ENCODE data around the gene BEGAIN.

The BEGAIN gene

GRCh38 chr14:100585448-100586152 is 1.6 kb downstream of the BEGAIN start:
- H3K27ac ChIP-seq = peak overlapping the region; percentile 65; the same call in 1 of the 2 replicates
- no peak for TF ChIP-seq CTCF (conservative IDR thresholded peaks at IDR 0.05; ENCODE audit: low read depth)
- DNase-seq (ENCODE audit: low spot score) = no peak
- POLR2A ChIA-PET (ENCODE audit: low non-redundant PET) = no interaction called here
- CTCF ChIA-PET = no interaction called here

GRCh38 chr14:100584056-100585031 is 2.9 kb downstream of the BEGAIN start:
- no peak for TF ChIP-seq CTCF (conservative IDR thresholded peaks at IDR 0.05; ENCODE audit: low read depth)
- POLR2A ChIA-PET (ENCODE audit: low non-redundant PET) = no interaction called here
- CTCF ChIA-PET = interaction anchor here (0.6 kb wide), 1 partner anchor 281 kb away, joined by 3 read pairs; no protein-coding TSS in a partner anchor
- DNase-seq (ENCODE audit: low spot score) = no peak
- no peak overlapping the region for H3K27ac ChIP-seq

GRCh38 chr14:100583245-100583644 is 4.0 kb downstream of the BEGAIN start:
- TF ChIP-seq CTCF (conservative IDR thresholded peaks at IDR 0.05; ENCODE audit: low read depth) = no peak
- CTCF ChIA-PET = no interaction called here
- POLR2A ChIA-PET (ENCODE audit: low non-redundant PET) = no interaction called here
- no peak for DNase-seq (ENCODE audit: low spot score)
- H3K27ac ChIP-seq = no peak overlapping the region

- H3K27ac ChIP-seq = no peak overlapping the region
- no peak for TF ChIP-seq CTCF (conservative IDR thresholded peaks at IDR 0.05; ENCODE audit: low read depth)
- ChIA-PET CTCF (interaction anchor here (0.7 to 0.9 kb wide), 2 partner anchors 11 to 127 kb away, joined by 3 to 4 read pairs; no protein-coding TSS in a partner anchor), POLR2A (ENCODE audit: low non-redundant PET) (no interaction called here)
- no peak for DNase-seq (ENCODE audit: low spot score)
These were observed 4.6 kb downstream of the BEGAIN start for GRCh38 chr14:100582496-100583165.

GRCh38 chr14:100581228-100582145 is 5.7 kb downstream of the BEGAIN start:
- no peak for DNase-seq (ENCODE audit: low spot score)
- POLR2A ChIA-PET (ENCODE audit: low non-redundant PET) = no interaction called here

More at GRCh38 chr14:100581228-100582145, 5.7 kb downstream of the BEGAIN start:
- no peak overlapping the region for H3K27ac ChIP-seq
- TF ChIP-seq CTCF (conservative IDR thresholded peaks at IDR 0.05; ENCODE audit: low read depth) = no peak
- CTCF ChIA-PET = interaction anchor here (0.9 kb wide), 1 partner anchor 10 kb away, joined by 4 read pairs; no protein-coding TSS in a partner anchor
